Thymus (tissue), 11 donors: ENCODE measurements around the gene DNAJC30. TPM values are rescaled to one million over a fixed set of nuclear protein-coding genes. Genes with fewer than 3 reads are reported as not detected.

Source experiments
- DNase-seq, 9 donors: peaks; one replicate each; pipeline ENCODE4 v3.0.0-alpha.2; 2013; ENCODE audit warnings: low spot score in 9 of 9, low read depth in 6 of 9, missing footprints in 1 of 9
- H3K27ac ChIP-seq, 2 donors: one replicate each; pipeline ENCODE4 v1.5.1; 2013; ENCODE audit warnings: control low read depth in 1 of 2, low read depth in 1 of 2, low read length in 1 of 2, mild to moderate bottlenecking in 1 of 2, moderate library complexity in 1 of 2
- H3K27me3 ChIP-seq, 2 donors: one replicate each; pipeline ENCODE4 v1.5.1; 2013; ENCODE audit warnings: low read length in 1 of 2; ENCODE audit not compliant: control insufficient read depth in 2 of 2, insufficient read depth in 1 of 2
- H3K36me3 ChIP-seq, 2 donors: one replicate each; pipeline ENCODE4 v1.5.1; 2013; ENCODE audit warnings: low read length in 1 of 2, mild to moderate bottlenecking in 1 of 2, moderate library complexity in 1 of 2; ENCODE audit not compliant: control insufficient read depth in 2 of 2, insufficient read depth in 2 of 2
- H3K4me1 ChIP-seq, 2 donors: one replicate each; pipeline ENCODE4 v1.5.1; 2013; ENCODE audit warnings: low read length in 2 of 2; ENCODE audit not compliant: control insufficient read depth in 2 of 2, insufficient read depth in 2 of 2
- H3K4me3 ChIP-seq, 2 donors: one replicate each; pipeline ENCODE4 v1.5.1; 2013; ENCODE audit warnings: low read length in 2 of 2, control low read depth in 1 of 2, mild to moderate bottlenecking in 1 of 2
- H3K9me3 ChIP-seq, 2 donors: one replicate each; pipeline ENCODE4 v1.5.1; 2013; ENCODE audit warnings: low read length in 1 of 2, mild to moderate bottlenecking in 1 of 2; ENCODE audit not compliant: control insufficient read depth in 2 of 2, insufficient read depth in 1 of 2
- WGBS: extraction: QIAGEN DNeasy Blood & Tissue Kit; methylation state at CpG from one replicate; pipeline ENCODE4 v1.1.7; 2013; 5-methylcytosine and 5-hydroxymethylcytosine counted together
- polyA plus RNA-seq: library from polyadenylated mRNA; stranded (reverse); fragments of 200-250 nt; gene quantifications from one replicate; pipeline ENCODE4 v1.2.3, GENCODE V29; 2013
- total RNA-seq: library from RNA; stranded (reverse); fragments of 120-200 nt; gene quantifications from one replicate; pipeline ENCODE4 v1.2.4, GENCODE V29; 2013
- donor health status: healthy.

Gene DNAJC30
- total and polyA plus RNA-seq, 2 donors: 3.7 to 8.0 TPM

DNA sequence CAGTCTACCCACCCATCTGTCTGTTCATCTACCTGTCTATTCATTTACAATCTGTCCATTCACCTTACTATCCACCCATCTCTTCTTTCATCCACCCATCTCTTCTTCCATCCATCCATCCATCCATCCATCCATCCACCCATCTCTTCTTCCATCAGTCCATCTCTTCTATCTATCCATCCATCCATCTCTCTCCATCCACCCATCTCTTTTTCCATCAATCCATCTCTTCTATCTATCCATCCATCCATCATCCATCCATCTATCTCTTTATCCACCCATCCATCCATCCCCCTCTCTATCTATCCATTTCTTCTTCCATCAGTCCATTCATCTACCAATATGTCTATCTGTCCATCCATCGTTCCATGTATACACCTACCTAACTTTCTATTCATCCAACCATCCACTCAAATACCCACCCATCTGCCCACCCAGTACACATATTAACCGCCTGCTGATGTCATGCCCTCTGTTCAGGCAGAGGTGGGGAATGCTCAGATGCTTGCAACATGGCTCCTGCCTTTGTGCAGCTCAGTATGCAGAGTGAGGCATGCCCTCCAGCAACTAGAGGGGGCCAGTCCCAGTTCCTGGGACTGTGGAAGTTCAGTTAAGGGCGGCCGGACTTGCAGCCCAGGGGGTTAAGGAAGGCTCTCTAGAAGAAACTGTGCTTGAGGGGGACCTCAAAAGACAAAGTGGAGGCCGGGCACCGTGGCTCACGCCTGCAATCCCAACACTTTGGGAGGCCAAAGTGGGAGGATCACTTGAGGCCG, 47.6 kb downstream of the DNAJC30 start:
- Histone ChIP-seq H3K36me3 (no peaks in the 10 kb centered on the region), H3K4me1 (no peaks in the 10 kb centered on the region), H3K27me3 (peaks cover 0 to 12% of the 10 kb centered on the region in 2 donors), H3K9me3 (no peaks in the 10 kb centered on the region), H3K4me3 (no peak overlapping the region), H3K27ac (no peak overlapping the region)
- 90% methylated on average over 8 of the region's 8 CpGs for WGBS
- DNase-seq: no peak

DNA sequence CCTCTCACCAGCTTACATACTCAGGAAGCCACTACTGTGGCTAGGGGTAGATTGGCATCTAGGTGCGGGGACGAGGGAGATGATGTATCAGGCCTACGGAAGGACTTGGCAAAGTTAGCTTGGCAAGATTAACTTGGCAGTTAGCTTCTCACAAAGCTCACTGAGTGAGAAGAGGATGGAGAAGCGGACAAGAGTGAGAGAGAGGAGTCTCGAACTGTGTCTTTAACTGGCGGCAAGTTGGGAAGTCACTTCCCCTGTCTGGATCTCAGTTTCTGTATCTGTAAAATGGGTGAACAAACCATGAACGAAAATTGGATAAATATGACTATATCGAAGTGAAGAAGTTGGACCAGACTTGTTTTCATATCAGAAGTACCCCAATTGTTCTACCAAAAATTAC, 49.4 kb downstream of the DNAJC30 start:
- no peak for DNase-seq
- peaks cover 0 to 18% of the 10 kb centered on the region in 2 donors for H3K27me3 ChIP-seq
- H3K36me3 ChIP-seq: no peaks in the 10 kb centered on the region
- no peak overlapping the region for H3K27ac ChIP-seq
- WGBS: 83% methylated on average over 8 of the region's 8 CpGs
- no peak overlapping the region for H3K4me3 ChIP-seq
- H3K4me1 ChIP-seq: no peaks in the 10 kb centered on the region
- H3K9me3 ChIP-seq: no peaks in the 10 kb centered on the region

DNA sequence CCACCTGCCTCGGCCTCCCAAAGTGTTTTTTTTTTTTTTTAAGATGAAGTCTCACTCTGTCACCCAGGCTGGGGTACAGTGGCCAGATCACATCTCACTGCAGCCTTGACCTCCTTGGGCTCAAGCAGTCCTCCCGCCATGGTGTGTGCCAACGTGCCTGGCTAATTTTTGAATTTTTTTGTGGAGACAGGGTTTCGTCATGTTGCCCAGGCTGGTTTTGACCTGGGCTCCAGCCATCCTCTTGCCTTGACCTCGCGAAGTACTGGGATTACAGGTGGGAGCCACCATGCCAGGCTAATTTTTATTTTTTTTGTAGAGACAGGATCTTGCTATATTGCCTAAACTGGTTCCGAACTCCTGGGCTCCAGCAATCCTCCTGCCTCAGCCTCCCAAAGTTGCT, 49.9 kb downstream of the DNAJC30 start:
- no peaks in the 10 kb centered on the region for H3K9me3 ChIP-seq
- DNase-seq: no peak
- H3K4me1 ChIP-seq: no peaks in the 10 kb centered on the region
- no peak overlapping the region for H3K4me3 ChIP-seq
- peaks cover 0 to 23% of the 10 kb centered on the region in 2 donors for H3K27me3 ChIP-seq
- H3K36me3 ChIP-seq: no peaks in the 10 kb centered on the region
- 80% methylated on average over 7 of the region's 7 CpGs for WGBS
- no peak overlapping the region for H3K27ac ChIP-seq

DNA sequence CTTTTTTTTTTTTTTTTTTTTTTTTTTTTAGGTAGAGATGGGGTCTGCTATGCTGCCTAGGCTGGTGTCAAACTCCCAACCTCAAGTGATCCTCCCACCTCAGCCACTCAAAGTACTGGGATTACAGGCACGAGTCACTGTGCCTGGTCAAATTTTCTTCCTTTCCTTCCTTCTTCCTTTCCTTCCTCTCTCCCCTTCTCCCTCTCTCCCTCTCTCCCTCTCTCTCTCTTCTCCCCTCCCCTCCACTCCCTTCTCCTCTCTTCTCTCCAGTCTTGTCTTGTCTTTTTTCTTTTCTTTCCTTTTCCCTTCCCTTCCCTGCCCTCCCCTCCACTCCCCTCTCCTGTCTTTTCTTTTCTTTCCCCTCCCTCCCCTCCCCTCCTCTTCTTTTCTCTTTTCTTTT, 51.7 kb downstream of the DNAJC30 start:
- peaks cover 0 to 39% of the 10 kb centered on the region in 2 donors for H3K27me3 ChIP-seq

More for the DNA sequence above, 51.7 kb downstream of the DNAJC30 start:
- H3K4me1 ChIP-seq: no peaks in the 10 kb centered on the region
- no peaks in the 10 kb centered on the region for H3K36me3 ChIP-seq
- H3K9me3 ChIP-seq: no peaks in the 10 kb centered on the region
- no peak overlapping the region for H3K4me3 ChIP-seq
- no peak for DNase-seq
- WGBS: 3% methylated on average over 1 of the region's 1 CpG
- no peak overlapping the region for H3K27ac ChIP-seq

Other genes with a start within 250 kb of the DNAJC30 start
- gene FZD9, start 249.7 kb downstream of the DNAJC30 start, total RNA-seq: 0.76 TPM
- gene FZD9, start 249.7 kb downstream of the DNAJC30 start, polyA plus RNA-seq: 0.62 TPM
- 50.1 TPM for gene BAZ1B, start 161.2 kb downstream of the DNAJC30 start, total RNA-seq
- gene BAZ1B, start 161.2 kb downstream of the DNAJC30 start, polyA plus RNA-seq: 18.7 TPM
- 13.3 TPM for gene BCL7B, start 125.8 kb downstream of the DNAJC30 start, total RNA-seq
- gene BCL7B, start 125.8 kb downstream of the DNAJC30 start, polyA plus RNA-seq: 54.9 TPM
- gene TBL2, start 104.9 kb downstream of the DNAJC30 start, total RNA-seq: 18.2 TPM
- 16.1 TPM for gene TBL2, start 104.9 kb downstream of the DNAJC30 start, polyA plus RNA-seq
- 0.05 TPM for gene MLXIPL, start 58.9 kb downstream of the DNAJC30 start, total RNA-seq
- gene MLXIPL, start 58.9 kb downstream of the DNAJC30 start, polyA plus RNA-seq: 25.3 TPM
- gene VPS37D, start 15.6 kb downstream of the DNAJC30 start, total RNA-seq: 1.2 TPM
- 2.7 TPM for gene VPS37D, start 15.6 kb downstream of the DNAJC30 start, polyA plus RNA-seq
- 43.4 TPM for gene BUD23, start 144 bp upstream of the DNAJC30 start, total RNA-seq
- gene BUD23, start 144 bp upstream of the DNAJC30 start, polyA plus RNA-seq: 71.0 TPM
- 2.2 TPM for gene STX1A, start 36.2 kb upstream of the DNAJC30 start, total RNA-seq
- gene STX1A, start 36.2 kb upstream of the DNAJC30 start, polyA plus RNA-seq: 5.4 TPM
- 10.2 TPM for gene ABHD11, start 55.3 kb upstream of the DNAJC30 start, total RNA-seq
- 22.8 TPM for gene ABHD11, start 55.3 kb upstream of the DNAJC30 start, polyA plus RNA-seq
- gene CLDN3, start 86.8 kb upstream of the DNAJC30 start, total RNA-seq: 6.0 TPM
- 20.9 TPM for gene CLDN3, start 86.8 kb upstream of the DNAJC30 start, polyA plus RNA-seq
- 13.4 TPM for gene CLDN4, start 147.5 kb upstream of the DNAJC30 start, total RNA-seq
- gene CLDN4, start 147.5 kb upstream of the DNAJC30 start, polyA plus RNA-seq: 38.4 TPM
- gene METTL27, start 159.1 kb upstream of the DNAJC30 start, total RNA-seq: 2.2 TPM
- gene METTL27, start 159.1 kb upstream of the DNAJC30 start, polyA plus RNA-seq: 1.3 TPM
- gene TMEM270, start 177.7 kb upstream of the DNAJC30 start, total RNA-seq: 0.09 TPM
- gene TMEM270, start 177.7 kb upstream of the DNAJC30 start, polyA plus RNA-seq: 0.46 TPM